ENCODE results near the gene TNFRSF13B.
"Not testable (repeated sequence)": the region's sequence is repeated elsewhere in the genome, so short reads cannot be mapped to it uniquely, and the experiment has no call there.

TNFRSF13B gene

DNA sequence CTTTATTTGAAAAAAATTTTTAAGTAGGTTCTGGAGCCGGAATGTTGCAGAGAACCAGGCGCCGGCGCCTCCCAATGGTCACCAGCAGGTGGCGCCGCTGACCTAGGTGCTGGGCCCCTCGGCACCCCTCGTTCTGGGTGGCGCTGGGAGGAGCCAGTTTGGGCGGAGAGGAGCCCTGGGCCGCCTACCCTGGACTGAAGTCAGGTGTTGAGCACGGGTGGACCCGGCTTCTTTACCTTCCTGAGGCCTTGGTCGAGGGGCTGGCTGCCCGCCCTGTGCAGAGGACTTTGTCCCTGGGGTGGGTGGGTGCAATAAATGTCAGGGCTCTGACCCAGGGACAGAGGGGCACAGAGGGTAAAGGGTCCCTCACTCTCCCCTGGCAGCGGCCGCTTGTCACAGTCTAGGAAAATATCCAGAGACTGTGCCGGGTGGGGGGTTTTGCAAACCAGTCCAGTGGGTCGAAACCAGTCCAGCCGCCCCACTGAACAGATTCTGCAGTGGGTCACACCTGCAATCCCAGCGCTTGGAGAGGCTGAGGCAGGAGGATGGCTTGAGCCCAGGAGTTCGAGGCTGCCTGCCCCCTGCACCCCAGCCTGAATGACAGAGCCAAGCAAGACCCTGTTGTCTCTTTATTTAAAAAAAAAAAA lies 30.1 kb upstream of the TNFRSF13B start:
- H3K4me1 ChIP-seq (ENCODE audit: control insufficient read depth, low read depth, low read length), result no peaks in the 10 kb centered on the region
- H3K27me3 ChIP-seq (ENCODE audit: control insufficient read depth, insufficient read depth, low read length), result no peaks in the 10 kb centered on the region
- no peaks in the 10 kb centered on the region for H3K36me3 ChIP-seq (ENCODE audit: control insufficient read depth, low read depth, low read length)
- H3K4me3 ChIP-seq (ENCODE audit: low read length), result no peak overlapping the region
- no peaks in the 10 kb centered on the region for H3K9me3 ChIP-seq (ENCODE audit: control insufficient read depth, low read depth, low read length)
- H3K9ac ChIP-seq (ENCODE audit: low read length), result no peak overlapping the region
- H3K27ac ChIP-seq (ENCODE audit: low read length), result no peak overlapping the region

DNA sequence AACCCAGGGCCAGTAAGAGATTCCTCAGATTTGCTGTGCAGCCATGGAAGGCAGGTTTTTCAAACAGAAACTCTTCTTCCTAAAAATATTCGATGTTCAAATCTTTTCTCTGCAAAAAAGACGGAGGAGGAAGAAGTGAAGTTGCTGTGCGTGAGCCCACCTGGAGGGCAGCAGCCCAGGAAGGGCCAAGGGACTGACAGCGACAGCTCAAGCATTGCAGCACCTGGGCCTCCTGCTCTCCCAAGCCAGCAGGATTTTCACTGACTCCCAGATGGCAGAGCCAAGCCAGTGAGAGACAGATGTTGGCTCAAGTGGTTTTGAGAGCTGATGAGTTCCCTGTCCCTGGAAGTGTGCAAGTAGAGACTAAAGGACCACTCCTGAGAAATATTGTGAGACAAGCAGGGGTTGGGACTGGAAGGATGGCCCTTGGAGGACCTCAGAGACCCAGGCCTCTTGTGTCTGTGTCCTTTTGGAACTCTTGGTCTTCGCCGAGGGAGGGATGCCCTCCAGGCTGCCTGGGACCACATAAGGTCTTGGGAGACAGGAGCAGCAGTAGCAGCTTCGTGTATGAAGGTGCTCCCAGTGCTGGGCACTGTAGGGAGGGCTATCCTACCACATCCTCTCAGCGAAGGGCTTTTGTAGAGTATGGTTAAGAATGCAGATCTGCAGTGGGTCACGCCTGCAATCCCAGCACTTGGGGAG lies 29.3 kb upstream of the TNFRSF13B start:
- Histone ChIP-seq H3K36me3 (ENCODE audit: control insufficient read depth, low read depth, low read length) (no peaks in the 10 kb centered on the region), H3K4me3 (ENCODE audit: low read length) (no peak overlapping the region), H3K9ac (ENCODE audit: low read length) (no peak overlapping the region), H3K9me3 (ENCODE audit: control insufficient read depth, low read depth, low read length) (no peaks in the 10 kb centered on the region), H3K4me1 (ENCODE audit: control insufficient read depth, low read depth, low read length) (no peaks in the 10 kb centered on the region), H3K27ac (ENCODE audit: low read length) (no peak overlapping the region), H3K27me3 (ENCODE audit: control insufficient read depth, insufficient read depth, low read length) (no peaks in the 10 kb centered on the region)

DNA sequence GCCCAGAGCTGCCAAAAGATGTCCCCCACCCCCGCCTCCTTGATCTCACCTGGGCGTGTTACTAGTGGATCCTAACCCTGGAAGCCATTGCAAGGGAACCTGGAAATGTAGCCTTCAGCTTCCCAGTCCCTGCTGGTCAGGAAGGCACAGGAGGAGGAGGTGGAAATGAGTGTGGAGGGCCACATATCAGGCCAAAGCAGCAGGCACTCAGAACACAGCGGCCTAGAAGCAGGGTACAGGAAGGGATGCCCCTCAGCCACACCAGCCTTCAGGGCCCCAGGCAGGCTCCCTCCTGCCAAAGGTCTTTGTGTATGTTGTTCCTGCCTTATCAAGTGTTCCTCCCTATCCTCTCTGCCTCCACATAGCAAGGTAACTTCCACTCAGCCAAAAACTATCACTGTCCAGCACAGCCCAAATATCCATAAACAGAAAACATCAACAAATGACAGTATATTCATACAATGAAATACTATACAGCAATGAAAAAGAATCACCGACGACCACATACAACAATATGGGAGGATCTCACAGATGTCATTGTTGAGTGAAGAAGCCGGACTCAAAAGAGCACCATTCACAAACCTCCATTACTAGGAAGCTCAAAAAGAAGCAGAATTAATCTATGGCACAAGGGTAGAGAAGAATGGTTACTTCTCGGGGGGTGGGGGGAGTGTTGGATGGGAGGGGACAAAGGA lies 28.2 kb upstream of the TNFRSF13B start:
- no peaks in the 10 kb centered on the region for H3K36me3 ChIP-seq (ENCODE audit: control insufficient read depth, low read depth, low read length)
- no peak overlapping the region for H3K27ac ChIP-seq (ENCODE audit: low read length)
- H3K9me3 ChIP-seq (ENCODE audit: control insufficient read depth, low read depth, low read length), result no peaks in the 10 kb centered on the region
- H3K4me3 ChIP-seq (ENCODE audit: low read length), result no peak overlapping the region
- no peaks in the 10 kb centered on the region for H3K4me1 ChIP-seq (ENCODE audit: control insufficient read depth, low read depth, low read length)
- no peaks in the 10 kb centered on the region for H3K27me3 ChIP-seq (ENCODE audit: control insufficient read depth, insufficient read depth, low read length)
- H3K9ac ChIP-seq (ENCODE audit: low read length), result no peak overlapping the region

DNA sequence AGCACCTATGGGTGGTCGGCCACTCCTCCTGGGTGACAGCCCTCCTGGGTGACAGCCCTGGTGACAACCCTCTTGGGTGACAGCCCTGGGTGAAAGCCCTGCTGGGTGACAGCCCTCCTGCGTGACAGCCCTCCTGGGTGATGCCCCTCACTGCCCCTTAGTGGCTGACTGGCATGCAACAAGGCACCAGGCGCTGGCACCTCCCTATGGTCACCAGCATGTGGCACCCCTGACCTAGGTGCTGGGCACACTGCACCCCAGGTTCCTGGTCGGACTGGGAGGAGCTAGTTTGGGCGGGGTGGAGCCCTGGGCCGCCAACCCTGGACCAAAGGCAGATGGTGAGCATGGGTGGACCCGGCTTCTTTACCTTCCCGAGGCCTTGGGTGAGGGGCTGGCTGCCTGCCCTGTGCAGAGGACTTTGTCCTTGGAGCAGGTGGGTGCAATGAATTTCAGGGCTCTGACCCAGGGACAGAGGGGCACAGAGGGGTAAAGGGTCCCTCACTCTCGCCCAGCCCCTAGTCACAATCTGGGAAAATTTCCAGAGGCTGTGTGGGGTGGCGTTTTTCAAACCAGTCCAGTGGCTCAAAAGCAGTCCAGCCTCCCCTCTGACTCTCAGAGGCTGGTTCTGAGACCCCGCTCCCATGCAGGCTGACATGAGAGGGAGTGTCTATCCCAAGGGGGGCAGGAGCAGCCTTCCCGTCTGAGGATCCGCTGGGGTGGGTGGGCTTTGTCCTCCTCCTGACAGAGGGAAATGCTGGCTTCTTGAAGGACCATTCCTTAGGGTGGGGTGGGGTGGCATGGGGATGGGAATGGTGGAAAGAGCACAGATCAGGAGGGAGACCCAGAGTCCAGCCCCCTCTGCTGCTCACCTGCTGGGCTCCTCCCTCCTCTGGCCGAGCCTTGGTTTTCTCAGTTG lies 25.9 kb upstream of the TNFRSF13B start:
- Histone ChIP-seq H3K27ac (ENCODE audit: low read length) (no peak overlapping the region), H3K27me3 (ENCODE audit: control insufficient read depth, insufficient read depth, low read length) (no peaks in the 10 kb centered on the region), H3K9ac (ENCODE audit: low read length) (no peak overlapping the region), H3K4me3 (ENCODE audit: low read length) (no peak overlapping the region), H3K9me3 (ENCODE audit: control insufficient read depth, low read depth, low read length) (no peaks in the 10 kb centered on the region), H3K36me3 (ENCODE audit: control insufficient read depth, low read depth, low read length) (no peaks in the 10 kb centered on the region), H3K4me1 (ENCODE audit: control insufficient read depth, low read depth, low read length) (no peaks in the 10 kb centered on the region)

DNA sequence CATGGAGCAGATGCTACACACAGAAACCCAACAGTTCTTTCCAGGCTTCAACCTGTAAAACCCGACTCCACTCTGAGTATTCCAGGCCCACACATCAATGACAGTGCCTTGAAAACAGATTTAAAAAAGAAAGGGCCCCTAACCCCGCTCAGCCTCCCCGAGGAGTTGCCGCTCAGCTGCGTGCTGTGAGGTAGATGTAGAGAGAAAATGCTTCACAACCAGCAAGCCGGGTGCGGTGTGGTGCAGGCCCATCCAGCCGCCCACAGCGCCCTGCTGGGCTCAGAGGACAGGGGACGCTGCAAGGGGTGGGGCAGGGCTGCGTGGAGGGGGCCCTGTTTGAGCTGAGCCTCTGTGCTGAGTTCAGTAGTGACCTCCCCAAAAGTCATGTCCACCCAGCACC lies 24.8 kb upstream of the TNFRSF13B start:
- H3K36me3 ChIP-seq (ENCODE audit: control insufficient read depth, low read depth, low read length); H3K4me1 ChIP-seq (ENCODE audit: control insufficient read depth, low read depth, low read length); H3K9ac ChIP-seq (ENCODE audit: low read length); H3K27ac ChIP-seq (ENCODE audit: low read length); H3K27me3 ChIP-seq (ENCODE audit: control insufficient read depth, insufficient read depth, low read length); H3K4me3 ChIP-seq (ENCODE audit: low read length); H3K9me3 ChIP-seq (ENCODE audit: control insufficient read depth, low read depth, low read length): not testable (repeated sequence)

DNA sequence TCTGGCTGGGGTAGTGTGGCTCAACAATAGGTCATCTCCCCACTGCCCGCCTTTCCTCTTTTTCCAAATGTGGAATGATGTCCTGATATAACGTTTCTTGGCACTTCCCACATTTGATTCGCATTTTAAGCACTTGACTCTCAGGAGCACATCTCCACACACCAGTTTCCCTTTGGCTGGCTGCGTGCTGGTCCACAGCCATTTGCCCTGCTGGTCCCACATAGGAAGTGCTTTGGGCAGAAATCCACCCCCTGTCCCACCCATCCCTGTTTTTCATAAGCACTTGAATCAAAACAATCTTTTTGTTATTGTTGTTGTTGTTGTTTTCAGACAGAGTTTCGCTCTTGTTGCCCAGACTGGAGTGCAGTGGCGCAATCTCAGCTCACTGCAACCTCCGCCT lies 24.0 kb upstream of the TNFRSF13B start:
- Histone ChIP-seq H3K9ac (ENCODE audit: low read length) (no peak overlapping the region), H3K36me3 (ENCODE audit: control insufficient read depth, low read depth, low read length) (no peaks in the 10 kb centered on the region), H3K27ac (ENCODE audit: low read length) (no peak overlapping the region)

DNA sequence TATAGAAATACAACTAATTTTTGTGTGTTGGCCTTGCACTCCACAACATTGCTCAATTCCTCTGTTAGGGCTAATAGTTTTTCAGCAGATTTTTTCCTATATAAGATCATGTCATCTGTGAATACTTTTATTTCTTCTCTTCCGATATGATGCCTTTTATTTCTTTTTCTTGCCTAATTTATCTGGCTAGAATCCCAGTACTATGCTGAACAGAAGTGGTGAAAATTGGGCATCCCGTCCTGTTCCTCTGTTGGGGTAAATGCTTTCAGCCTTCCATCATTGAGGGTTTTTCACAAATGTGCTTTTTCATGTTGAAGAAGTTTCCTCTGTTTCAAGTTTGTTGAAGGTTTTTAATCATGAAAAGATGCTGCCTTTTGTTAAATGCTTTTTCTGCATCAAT lies 22.7 kb upstream of the TNFRSF13B start:
- no peak overlapping the region for H3K4me3 ChIP-seq (ENCODE audit: low read length)
- no peaks in the 10 kb centered on the region for H3K36me3 ChIP-seq (ENCODE audit: control insufficient read depth, low read depth, low read length)
- H3K27ac ChIP-seq (ENCODE audit: low read length), result no peak overlapping the region
- no peak overlapping the region for H3K9ac ChIP-seq (ENCODE audit: low read length)
- no peaks in the 10 kb centered on the region for H3K9me3 ChIP-seq (ENCODE audit: control insufficient read depth, low read depth, low read length)
- H3K27me3 ChIP-seq (ENCODE audit: control insufficient read depth, insufficient read depth, low read length), result no peaks in the 10 kb centered on the region
- H3K4me1 ChIP-seq (ENCODE audit: control insufficient read depth, low read depth, low read length), result no peaks in the 10 kb centered on the region

More for the DNA sequence above, 24.0 kb upstream of the TNFRSF13B start:
- Histone ChIP-seq H3K27me3 (ENCODE audit: control insufficient read depth, insufficient read depth, low read length) (no peaks in the 10 kb centered on the region), H3K9me3 (ENCODE audit: control insufficient read depth, low read depth, low read length) (no peaks in the 10 kb centered on the region), H3K4me1 (ENCODE audit: control insufficient read depth, low read depth, low read length) (no peaks in the 10 kb centered on the region), H3K4me3 (ENCODE audit: low read length) (no peak overlapping the region)

DNA sequence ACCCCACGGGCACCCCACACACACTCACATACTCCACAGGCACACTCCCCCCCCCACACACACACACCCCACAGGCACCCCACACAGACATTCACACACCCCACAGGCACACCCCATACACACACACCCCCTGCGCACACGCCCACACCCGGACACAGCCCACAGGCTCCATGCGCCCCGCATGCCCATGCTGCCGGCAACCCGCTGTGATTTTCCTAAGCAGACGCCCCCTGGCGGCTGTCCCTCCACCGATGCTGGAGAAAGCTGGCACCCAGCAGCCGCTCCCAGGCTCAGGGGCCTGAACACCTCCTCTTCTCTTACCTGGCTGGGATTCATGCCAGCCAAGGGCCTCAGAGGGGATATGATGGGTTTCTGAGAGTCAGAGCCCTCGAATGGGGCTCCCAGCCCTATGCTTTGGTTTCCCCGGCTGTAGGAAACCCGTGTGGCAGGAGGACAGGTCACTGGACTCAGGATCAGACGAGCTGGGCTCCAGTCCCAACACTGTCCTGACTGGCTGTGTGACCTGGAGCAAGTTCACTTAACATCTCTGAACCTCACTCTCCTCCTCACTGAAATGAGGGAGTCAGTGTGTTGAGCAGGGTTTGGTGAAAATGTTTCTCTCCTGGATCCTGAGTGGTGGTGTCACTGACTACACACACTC lies 19.6 kb upstream of the TNFRSF13B start:
- Histone ChIP-seq H3K9me3 (ENCODE audit: control insufficient read depth, low read depth, low read length) (no peaks in the 10 kb centered on the region), H3K4me1 (ENCODE audit: control insufficient read depth, low read depth, low read length) (no peaks in the 10 kb centered on the region)

DNA sequence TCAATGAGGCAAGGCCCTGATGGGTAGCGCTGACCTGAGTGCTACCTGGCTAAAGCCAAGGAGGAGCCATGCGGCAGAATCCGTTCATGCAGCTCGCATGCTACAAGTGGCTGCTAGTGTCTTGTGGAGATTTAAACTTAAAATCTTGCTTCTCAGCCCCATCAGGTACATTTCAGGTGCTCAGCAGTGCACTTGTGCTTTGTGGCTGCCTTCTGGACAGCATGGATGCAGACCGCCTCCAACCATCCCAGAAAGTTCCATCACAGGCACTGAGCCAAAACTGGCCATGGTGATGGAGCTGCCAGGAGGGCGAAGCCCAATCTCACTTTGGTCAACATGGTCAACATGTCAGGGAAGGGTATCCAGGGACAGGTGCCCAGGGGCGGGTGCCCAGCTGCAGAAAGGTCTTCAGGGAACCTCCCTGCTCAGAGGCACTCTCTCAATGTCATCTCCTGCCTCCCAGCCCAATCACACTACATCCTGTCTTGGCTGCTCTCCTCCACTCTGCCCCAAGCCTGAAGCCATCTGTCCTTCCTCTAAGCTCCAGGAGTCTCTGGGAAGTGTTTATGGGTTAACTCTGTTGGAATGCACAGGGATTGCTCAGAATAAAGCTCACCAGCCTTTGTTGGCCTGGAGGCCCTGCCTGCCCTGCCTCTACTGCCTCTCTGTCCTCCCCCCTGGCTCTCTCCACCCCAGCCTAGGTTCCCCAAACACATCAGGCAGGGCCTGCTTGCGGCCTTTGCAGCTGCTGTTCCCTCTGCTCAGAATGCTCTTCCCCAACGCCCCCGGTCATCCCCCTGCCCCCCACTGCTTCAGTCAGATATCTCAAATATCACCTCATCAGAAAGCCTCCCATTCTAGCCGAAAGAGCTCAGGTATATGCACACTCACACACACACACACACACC lies 18.3 kb upstream of the TNFRSF13B start:
- Histone ChIP-seq H3K9me3 (ENCODE audit: control insufficient read depth, low read depth, low read length) (no peaks in the 10 kb centered on the region), H3K4me1 (ENCODE audit: control insufficient read depth, low read depth, low read length) (no peaks in the 10 kb centered on the region), H3K36me3 (ENCODE audit: control insufficient read depth, low read depth, low read length) (no peaks in the 10 kb centered on the region), H3K9ac (ENCODE audit: low read length) (no peak overlapping the region), H3K4me3 (ENCODE audit: low read length) (no peak overlapping the region), H3K27ac (ENCODE audit: low read length) (no peak overlapping the region), H3K27me3 (ENCODE audit: control insufficient read depth, insufficient read depth, low read length) (no peaks in the 10 kb centered on the region)

More for the DNA sequence above, 19.6 kb upstream of the TNFRSF13B start:
- Histone ChIP-seq H3K27ac (ENCODE audit: low read length) (no peak overlapping the region), H3K4me3 (ENCODE audit: low read length) (no peak overlapping the region), H3K27me3 (ENCODE audit: control insufficient read depth, insufficient read depth, low read length) (no peaks in the 10 kb centered on the region), H3K36me3 (ENCODE audit: control insufficient read depth, low read depth, low read length) (no peaks in the 10 kb centered on the region), H3K9ac (ENCODE audit: low read length) (no peak overlapping the region)

DNA sequence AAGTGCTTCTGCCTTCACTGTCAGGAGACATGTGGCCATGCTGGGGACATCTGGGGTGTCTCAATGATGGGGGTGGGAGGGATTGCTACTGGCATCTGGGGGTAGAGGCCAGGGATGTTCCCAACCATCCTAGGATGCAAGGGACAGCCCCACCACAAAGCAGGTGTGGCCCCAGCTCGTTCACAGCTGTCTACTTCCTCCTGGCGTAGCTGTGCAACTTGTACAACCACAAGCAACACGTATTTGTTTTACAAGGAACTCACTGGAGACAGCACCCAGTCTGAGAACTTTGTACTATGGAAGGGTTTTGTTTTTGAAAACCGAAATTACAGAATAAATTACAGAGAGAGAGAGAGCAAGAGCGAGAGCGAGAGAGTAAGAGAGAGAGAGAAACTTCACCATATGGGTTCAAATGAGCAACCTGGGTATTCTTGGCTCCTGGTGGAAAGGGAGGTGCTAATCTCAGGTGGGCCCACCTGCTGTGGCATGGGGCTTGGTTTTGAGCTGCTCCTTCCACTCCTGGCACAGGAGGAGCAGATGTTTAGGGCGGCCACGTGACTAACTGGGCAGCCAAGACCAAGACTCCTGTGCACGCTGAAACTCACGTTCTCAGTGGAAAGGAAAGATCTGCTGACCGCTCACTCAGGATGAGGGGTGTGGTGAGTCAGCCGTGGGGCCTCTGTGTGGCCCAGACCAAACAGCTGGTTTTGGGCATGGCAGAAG lies 17.5 kb upstream of the TNFRSF13B start:
- H3K9me3 ChIP-seq (ENCODE audit: control insufficient read depth, low read depth, low read length), result no peaks in the 10 kb centered on the region
- no peaks in the 10 kb centered on the region for H3K4me1 ChIP-seq (ENCODE audit: control insufficient read depth, low read depth, low read length)
- no peak overlapping the region for H3K4me3 ChIP-seq (ENCODE audit: low read length)
- H3K9ac ChIP-seq (ENCODE audit: low read length), result no peak overlapping the region
- H3K27ac ChIP-seq (ENCODE audit: low read length), result no peak overlapping the region
- H3K27me3 ChIP-seq (ENCODE audit: control insufficient read depth, insufficient read depth, low read length), result no peaks in the 10 kb centered on the region
- H3K36me3 ChIP-seq (ENCODE audit: control insufficient read depth, low read depth, low read length), result no peaks in the 10 kb centered on the region

Measured in iPS-18a (cell line).